ENCODE data around the gene TMA7B. TPM values are rescaled to one million over a fixed set of nuclear protein-coding genes. Genes with fewer than 3 reads are reported as not detected.

Gene TMA7B
- polyA plus RNA-seq, 12 donors = 0.12 to 0.23 TPM; not detected in 10

GRCh38 chr22:40001800-40002577, 41.8 kb downstream of the TMA7B start:
- no peak for DNase-seq

- DNase-seq = no peak
These were observed 42.9 kb downstream of the TMA7B start for GRCh38 chr22:40002935-40003715.

- no peak for DNase-seq
These were observed 44.6 kb downstream of the TMA7B start for GRCh38 chr22:40004836-40005235.

GRCh38 chr22:40006641-40007040, 46.4 kb downstream of the TMA7B start:
- DNase-seq = no peak

GRCh38 chr22:40007853-40008710, 47.9 kb downstream of the TMA7B start:
- no peak for DNase-seq

- no peak for DNase-seq
These were observed 48.6 kb downstream of the TMA7B start for GRCh38 chr22:40008726-40009291.

GRCh38 chr22:40009292-40009774, 49.1 kb downstream of the TMA7B start:
- DNase-seq = no peak

- DNase-seq = no peak
These were observed 49.9 kb downstream of the TMA7B start for GRCh38 chr22:40009951-40010671.

GRCh38 chr22:40010746-40011145, 50.5 kb downstream of the TMA7B start:
- DNase-seq = no peak

Other genes with a start within 250 kb of the TMA7B start
- not detected for gene ENTHD1, start 66.6 kb upstream of the TMA7B start, polyA plus RNA-seq (ENCODE audit: insufficient read length in 12 of 12)
- gene GRAP2, start 59.3 kb upstream of the TMA7B start, polyA plus RNA-seq (ENCODE audit: insufficient read length in 12 of 12) = 1 to 10 TPM in 4 of 12 donors, under 1 TPM in 6, not detected in 2; 0.28 to 3.1 (median 0.85) TPM
- 1 to 10 TPM in 2 of 12 donors, under 1 TPM in 9, not detected in 1; 0.03 to 2.4 (median 0.24) TPM for gene FAM83F, start 34.6 kb downstream of the TMA7B start, polyA plus RNA-seq (ENCODE audit: insufficient read length in 12 of 12)
- 10 to 100 TPM in 8 of 12 donors, 1 to 10 TPM in 4; 8.3 to 93.8 (median 10.7) TPM for gene TNRC6B, start 217.5 kb downstream of the TMA7B start, polyA plus RNA-seq (ENCODE audit: insufficient read length in 12 of 12)

Data from muscle of arm (tissue), 12 donors.